NCI-H524 treated with DMSO at 0.1 percent for 48 hours (cell line): ENCODE measurements around the gene PLOD2.

Experiments
- DNase-seq: peaks from one replicate; lab custom pipeline; 2025; lab: John Stamatoyannopoulos, UW

The PLOD2 gene

DNA sequence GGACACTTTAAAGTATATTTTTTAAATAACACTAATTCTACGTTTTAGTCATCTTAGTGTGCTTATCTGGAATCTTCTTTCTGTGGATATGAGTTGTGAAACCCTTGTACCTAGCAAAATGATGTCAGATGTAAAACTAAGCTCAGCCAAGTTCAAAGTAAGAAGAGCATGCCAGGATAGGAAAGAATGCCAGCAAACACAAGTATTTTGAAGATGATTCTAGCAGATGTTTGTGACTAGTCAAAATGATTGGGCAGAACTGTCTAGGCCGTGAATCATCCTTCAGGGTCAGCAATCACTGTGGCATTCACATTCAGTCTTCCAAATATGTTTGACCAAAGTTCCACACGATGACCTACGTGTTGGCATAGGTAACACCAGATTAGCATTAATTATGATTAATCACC is 5.4 kb upstream of the PLOD2 start:
- DNase-seq = no peak

DNA sequence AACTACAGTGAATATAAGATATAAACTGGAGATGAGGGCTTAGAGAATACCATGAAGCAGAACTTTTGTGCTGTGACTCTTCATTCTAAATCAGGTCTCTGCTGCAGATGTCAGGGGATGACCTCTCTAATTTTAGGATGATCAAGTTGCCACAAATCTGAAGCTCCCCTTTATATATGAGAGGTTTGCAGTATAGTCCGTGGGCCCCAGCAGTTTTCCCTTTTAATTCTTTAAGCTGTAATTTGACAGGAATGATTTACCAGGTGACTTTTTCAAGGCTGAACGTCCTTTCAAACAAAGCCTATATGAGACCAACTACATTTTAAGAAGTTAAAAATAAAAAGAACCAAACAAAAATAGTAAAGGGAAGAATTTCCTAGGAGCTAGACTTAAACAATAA is 4.9 kb upstream of the PLOD2 start:
- no peak for DNase-seq

DNA sequence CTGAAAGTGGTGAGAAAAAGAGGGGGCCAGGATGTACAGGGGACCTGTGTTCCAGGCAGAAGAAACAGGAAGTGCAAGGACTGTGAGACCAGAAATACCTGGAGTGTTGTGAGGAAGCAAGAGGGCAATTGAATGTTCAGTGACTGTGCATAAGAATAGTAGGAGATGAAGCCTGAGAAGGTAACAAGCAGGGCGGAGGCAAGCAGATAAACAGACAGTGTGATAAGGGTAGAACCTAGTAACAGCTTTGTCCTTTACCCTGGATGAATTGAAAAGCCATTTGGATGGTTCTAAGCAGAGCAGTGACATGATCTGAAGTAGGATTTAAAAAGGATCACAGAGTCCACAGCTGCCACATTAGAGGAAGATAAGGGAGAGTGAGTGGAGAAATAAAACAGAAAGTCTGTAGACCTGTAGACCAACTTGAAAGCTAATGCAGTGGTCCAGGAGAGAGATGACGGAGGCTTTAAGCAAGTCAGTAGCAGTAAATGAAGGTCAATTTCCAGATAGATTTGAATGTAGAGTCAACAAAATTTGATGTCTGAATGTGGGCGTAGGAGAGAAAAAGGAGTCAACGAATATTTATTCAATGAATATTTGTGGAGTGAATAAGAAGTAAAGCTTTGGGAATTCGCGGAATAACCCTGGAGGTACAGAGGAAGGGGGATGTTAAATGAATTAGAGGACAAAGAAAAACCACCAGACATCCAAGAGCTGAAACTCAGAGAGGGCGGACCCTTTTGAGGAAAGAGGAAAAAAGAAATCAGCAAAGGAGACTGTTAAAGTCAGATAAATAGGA is 4.2 kb upstream of the PLOD2 start:
- peak; percentile 44 for DNase-seq

DNA sequence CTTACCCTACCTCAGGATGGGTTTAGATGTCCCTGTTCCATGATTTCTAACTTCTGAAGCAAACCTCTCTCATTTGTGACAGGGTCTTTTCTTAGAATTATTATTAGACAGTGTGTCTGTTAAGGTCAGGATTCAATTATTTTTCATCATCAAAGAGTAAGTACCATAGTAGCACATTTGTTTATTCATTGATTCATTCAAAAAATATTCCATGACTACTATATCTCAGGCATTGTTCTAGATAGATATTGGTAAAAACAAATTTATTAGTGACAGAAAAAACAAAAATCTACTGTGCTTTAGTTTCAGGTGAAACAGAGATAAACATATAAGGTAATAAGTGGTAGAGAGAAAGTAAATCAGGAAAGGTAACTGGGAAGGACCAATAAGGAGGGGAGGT is 3.5 kb upstream of the PLOD2 start:
- no peak for DNase-seq

DNA sequence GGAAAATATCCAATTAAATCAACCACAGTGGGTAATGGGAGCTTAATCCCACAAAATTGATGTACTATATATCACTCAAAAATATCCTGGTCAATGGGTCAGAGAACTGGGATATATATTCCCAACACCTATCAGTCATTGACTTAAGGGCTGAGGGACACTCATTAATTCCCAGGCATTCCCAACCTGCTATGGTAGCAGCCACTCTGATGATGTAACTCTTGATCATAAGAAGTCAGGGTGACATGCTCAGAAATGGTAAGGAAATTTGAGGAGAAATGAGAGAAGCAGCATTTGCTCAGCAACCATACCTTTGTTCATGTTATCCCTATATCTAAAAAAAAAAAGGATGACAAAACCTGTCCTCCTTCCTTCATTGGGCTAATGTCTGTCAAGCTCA is 3.1 kb upstream of the PLOD2 start:
- DNase-seq = no peak

DNA sequence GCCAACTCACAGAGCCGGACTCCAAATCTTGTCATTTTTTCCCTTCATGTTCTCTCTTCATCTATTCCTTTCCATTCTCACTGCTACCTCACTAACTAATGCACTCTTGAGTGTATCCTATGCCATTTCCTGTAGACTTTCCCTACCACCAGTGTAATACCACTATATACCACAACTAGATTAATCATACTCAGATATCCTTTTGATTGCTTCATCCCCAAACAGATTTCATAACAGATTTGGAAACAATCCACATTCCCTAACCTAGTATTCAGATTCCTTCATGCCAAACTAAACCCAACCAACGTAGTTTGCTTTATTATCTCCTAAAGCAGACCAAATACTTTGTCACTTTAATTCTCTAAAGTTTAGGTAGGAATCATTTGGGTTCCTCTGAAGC is 2.6 kb upstream of the PLOD2 start:
- DNase-seq = no peak

DNA sequence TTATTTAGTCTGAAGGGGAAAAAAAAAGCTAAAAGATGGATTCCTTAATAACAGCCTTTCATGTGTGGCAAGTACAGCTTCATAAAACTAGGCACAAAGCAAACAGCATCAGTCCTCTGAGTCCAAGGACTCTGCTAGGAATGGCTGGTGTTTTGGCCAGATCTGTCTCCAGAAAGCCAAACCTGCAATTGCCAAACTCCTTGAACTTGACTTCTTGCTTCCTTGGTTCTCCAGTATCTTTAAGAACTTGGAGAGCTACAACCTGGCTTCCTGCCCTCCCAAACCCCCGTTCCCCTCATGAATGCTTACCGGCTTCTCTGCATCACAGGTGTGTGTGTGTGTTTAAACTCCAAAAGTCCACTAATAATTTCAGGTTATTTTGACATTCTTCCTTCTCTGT is 1.6 kb upstream of the PLOD2 start:
- no peak for DNase-seq

DNA sequence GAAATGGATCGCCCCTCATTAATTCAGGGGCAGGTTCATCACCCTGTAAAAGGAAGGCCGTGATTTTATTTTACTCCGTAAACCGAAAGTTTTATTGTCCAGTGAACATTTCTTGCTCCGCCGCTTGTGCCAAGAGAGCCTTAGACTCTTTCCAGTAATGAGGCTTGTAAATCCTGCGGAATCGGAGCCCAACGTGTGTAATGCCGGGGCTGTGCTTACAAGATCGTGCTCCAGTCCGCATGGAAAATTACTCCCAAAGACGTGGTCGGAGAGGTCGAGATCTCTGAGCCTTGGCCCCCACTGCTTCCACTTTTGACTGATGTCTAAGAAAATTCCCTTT is 649 bp upstream of the PLOD2 start:
- DNase-seq = no peak

DNA sequence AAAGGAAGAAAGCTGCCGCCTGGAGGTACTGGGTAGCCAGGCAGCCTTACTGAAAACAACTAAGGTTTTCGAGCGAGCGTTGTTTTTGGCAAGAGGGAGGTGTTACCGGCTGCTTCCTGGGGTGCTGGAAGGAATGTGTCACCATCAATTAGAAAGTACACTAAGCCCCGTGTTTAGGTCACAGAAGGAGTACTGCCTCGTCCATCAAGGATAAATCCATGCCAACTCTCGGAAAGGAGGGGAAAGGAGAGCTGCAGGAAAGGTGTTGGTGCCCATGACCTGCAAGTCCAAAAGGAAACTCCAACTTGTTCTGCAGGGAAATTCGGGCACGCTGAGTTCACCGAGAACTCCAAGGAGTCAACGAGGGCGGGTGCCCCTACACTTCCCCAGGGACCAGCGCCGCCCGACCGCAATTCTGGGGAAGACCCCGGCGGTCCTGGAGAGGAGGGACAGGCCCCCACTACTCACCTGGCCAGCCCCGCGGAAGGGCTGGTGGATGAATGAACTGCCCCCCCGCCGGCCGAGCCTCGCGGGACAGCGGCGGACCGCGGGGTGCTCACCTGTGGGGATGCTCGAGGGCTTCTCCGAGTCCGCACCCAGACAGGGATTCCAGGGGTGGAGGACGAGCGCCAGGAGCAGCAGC is 542 bp downstream of the PLOD2 start:
- peak; percentile 78 for DNase-seq

DNA sequence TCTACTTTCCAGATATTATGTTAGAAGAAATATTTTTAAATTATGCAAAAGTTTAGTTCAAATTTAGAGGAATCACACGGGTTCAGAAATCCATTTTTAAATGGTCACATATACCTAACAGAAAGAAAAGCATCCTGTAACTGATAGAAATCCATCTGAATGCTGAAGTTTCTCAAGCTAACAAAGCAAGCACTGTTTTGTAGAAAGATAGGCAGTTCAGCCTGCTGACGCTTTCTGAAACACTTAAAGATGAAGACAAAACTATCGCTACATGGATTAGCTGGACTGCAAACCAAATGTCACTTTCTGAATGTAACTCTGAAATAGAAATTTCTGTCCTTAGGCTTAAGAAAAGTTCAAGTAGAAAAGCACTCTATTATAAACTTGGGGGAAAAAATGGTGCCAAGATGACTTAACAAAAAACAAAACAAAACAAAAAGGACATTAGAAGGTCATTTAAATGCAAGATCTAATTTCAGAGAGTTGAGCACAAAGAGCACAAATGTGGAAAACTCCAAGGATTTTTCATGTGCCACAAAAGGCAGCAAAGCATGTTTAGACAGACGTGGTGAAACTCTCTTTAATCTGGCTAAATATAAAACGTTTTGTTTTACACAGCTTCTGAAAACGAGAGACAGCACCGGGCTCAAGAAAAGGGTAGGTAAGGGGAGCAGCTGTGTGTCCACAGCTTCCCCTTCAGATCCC is 1.2 kb downstream of the PLOD2 start:
- no peak for DNase-seq

DNA sequence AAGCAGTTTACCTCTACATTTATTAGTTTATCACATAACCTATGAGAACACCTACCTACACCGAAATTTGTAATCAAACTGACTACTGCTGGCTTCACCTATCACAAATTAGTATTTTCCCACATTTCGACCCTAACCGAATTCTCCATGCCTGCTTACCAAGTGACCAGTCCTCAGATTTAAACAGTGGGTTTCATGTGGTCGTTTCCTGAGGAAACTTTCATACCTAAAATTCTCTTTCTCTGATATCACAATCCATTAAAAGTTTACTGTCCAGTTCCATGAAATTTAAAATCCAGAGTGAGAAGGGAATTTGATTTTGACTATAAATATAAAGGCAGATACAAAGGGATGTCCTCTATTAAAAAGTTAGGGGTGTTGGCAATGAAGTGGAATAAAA is 1.9 kb downstream of the PLOD2 start:
- no peak for DNase-seq

DNA sequence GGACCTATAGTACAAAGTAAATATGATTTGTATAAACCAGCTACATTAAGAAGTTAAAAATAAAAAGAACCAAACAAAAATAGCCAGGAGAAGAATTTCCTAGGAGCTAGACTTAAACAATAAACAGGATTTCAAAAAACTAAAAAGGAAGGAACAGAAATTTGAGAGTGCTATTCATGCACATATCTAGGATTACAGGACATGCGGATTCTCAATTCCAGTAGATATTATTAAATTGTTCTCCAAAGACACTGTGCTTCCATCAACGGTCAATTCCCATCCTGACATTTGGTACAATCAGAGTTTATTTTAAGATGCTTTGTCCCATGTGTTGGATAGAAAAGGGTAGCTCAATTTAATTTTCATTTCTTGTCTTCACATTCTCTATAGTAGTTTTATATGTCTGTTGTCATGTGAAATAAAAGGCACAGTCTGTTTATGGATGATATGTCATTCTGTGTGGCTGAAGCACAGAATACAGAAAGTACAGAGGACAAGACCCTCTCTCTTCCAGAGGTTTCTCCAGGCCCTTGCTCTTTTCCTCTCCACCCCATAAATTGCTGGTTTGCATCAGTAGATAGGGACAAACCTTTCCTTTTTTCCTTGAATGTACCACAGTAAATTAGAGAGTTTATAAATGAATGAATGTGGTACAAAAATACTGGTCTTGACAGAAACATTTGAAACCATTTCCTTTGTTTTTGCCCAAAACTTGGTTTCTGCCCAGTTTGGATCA is 3.5 kb downstream of the PLOD2 start:
- no peak for DNase-seq

DNA sequence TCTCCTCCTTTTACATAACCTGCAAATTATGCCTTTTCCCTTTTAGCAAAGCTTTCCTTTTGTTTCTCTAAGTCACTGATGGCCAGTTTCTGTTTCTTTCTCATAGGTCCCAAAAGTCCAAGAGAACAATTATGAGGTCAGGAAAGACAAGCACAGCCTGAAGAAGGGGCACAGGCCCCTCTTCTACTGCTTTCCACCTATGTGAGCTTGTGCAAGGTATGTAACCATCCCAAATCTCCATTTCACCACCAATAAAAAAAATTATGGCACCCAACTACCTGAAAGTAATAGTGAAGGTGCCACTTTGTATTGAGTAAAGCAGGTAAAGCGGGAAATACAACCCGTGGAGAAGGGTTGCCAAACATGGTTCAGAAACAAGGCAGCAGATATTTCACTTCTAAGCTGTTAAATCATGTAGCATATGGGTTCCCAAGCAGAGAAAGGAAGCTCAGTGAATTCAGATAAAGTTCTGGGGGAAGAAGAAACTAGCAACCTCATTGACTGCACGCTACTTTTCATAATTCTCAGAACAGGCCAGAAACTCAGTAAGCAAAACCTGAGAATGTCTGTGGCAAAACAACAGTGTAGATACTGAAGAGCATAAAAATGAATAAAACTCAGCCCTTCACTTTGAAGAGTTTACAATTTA is 4.2 kb downstream of the PLOD2 start:
- DNase-seq = no peak

DNA sequence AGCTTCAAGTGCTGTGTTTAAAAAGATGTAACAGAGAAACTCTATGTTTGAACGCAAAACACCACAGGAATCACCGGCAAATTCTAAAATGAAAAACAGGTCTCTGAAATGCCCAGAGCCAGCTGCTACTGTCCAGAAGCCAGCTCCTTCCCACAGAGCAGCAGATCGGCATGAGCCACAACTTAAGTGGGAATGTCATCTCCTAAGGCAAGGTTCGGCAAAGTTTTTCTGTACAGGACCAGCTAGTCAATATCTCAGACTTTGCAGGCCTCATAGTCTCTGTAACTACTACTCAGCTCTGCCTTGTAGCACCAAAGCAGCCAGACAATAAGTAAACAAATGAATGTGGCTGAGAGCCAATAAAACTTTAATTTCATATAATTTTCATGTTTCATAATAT is 4.9 kb downstream of the PLOD2 start:
- DNase-seq = no peak

DNA sequence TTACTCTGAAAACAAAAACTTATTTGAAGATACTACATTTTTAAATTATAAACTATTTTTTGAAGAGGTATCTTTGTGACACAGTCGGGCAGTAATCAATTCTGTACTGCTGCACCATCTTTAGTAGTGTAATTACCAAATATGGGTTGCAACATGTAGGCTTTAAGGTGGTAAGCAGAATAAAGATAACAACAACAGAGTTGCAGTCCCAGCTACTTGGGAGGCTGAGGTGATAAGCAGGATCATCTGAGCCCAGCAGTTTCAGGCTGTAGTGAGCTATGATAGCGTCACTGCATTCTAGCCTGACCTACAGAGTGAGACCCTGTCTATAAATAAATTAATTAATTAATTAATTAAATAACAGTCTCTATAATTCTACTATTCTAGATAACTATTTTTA is 6.0 kb downstream of the PLOD2 start:
- DNase-seq = no peak

DNA sequence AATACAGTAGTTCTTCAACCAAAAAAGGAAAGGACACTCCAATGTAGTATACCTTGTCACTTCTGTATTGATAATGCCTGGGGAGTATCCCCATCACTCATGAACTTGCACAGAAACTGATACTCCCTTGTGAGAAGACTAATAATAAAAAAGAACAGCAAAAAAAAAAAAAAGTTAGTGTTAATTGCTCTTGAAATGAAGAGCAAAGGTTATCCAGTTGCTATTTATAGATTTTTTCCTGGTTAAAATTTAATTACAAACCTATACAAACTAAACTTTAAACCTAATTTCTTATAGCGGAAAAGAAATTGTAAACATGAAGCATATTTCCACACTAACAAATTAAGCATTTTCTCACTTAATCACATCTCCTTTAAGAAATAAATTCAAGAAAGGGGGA is 6.7 kb downstream of the PLOD2 start:
- no peak for DNase-seq

DNA sequence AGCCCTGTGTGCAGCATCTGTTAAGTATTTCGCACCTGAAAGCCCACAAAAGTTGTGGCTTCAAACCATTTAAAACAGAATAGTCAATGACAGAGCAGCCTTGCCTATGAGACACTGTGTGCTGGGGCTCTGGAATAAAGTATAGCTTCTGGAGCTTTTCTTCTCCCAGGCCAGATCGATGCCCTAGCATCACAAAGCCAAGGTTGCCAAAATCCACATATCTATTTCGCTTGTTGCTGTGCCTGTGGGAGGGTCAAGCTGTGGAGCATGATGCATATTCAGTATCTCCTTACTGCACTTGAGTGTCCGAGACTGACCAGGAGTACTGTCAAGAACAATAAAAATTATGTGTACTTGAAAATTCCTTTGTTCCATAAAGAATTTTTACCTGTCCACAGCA is 7.6 kb downstream of the PLOD2 start:
- no peak for DNase-seq

DNA sequence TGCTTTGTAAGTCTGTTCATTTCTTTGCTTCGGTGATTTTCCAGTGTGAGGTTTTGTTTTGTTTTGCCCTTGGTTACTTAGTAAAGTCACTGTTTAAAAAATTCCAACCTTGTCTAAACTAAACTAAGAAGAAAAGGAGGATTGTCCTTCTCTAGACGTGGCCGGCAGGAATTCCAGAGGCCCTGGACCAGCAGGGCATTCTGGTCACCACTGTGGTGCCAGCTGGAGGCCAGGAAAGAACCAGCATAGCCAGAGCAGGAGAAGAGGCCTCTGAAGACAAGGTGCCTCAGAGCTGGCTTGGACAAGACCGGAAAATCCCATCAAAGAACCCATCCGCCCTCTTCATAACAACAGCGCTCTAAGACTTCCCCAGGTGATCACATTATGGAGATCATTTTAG is 8.2 kb downstream of the PLOD2 start:
- no peak for DNase-seq

DNA sequence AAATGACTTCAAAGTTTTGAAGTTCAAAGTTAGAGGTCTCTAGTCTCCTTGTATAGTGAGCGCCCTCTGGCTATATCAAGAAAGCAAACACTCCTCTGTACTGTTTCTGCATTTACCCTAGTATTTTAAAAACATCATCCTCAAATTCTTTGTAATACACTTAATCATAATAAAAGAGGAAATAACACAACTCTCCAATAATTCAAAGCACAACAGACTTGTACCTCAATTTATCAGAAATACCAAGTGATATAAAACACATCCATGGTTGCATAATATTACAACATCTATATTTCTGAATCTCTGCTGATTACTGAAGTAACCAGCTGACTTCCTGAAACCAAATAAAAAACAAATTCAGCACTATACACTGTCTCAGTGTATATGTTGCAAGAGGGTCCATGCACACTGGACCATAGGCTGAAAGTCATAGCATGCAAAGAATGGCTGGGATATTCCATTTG is 12.5 kb downstream of the PLOD2 start:
- DNase-seq = no peak

DNA sequence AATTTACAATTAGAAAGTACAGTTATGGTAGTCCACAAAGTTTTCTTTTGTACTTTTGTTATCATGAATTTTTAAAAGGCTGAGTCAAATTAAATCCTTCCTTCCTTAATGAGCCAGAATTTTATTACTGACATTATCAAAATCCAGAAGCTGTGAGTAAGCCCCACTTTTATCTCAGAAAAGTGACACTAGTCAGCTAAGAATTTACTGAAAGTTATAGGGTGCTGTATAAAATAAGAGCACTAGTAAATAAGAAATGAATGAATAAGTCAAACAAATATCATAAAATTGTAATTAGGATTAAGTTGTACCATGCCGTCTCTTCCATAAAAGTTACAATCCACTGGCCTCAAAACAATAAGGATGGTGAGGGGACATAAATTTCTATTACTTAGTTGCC is 15.3 kb downstream of the PLOD2 start:
- no peak for DNase-seq

DNA sequence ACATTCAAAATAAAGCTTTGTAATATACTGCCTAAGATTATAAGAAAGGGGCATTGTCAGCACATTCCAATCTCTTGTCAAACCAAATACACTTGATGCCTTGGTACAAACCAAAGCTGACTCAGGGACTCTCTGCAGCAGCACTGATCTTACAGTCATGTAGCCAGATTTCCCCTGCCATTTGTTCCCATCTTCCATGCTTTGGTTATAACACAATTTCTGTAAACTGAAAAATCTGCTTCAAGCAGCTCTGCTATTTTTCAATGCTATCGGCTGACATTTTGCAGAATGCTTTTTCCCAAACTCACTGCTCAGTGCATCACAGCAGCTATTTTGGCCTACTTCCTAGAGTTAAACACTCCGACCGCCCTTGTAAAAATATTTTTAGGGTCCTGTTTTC is 18.2 kb downstream of the PLOD2 start:
- DNase-seq = no peak

DNA sequence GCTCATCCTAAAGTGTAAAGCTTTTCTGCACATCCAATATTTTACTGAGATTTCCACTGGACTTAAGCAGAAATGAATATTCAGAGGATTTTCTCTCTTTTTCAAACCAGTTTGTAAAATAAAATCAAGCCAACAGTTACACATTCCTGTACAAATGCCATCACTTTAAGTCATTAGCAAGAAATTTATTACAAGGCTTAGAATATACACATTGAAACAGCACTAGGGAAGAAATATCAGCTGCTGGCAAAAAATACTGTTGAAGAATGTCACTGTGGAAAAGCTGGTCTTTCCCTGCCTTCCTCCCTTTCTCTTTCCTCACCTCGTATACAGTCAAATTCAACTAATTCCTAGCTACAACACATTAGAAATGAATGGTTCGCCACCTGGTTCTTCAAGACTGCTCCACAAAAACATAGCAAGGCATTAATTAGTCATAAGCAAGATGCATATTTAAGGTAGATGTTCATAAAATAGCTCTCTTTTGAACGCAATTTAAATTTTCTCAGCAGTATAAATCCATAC is 21.3 kb downstream of the PLOD2 start:
- no peak for DNase-seq
